ENCODE results near the gene C2orf92. TPM values are rescaled to one million over a fixed set of nuclear protein-coding genes. Genes with fewer than 3 reads are reported as not detected.

Gene C2orf92
- total RNA-seq, 1 donor from 2014 or later: 0.96 TPM

DNA sequence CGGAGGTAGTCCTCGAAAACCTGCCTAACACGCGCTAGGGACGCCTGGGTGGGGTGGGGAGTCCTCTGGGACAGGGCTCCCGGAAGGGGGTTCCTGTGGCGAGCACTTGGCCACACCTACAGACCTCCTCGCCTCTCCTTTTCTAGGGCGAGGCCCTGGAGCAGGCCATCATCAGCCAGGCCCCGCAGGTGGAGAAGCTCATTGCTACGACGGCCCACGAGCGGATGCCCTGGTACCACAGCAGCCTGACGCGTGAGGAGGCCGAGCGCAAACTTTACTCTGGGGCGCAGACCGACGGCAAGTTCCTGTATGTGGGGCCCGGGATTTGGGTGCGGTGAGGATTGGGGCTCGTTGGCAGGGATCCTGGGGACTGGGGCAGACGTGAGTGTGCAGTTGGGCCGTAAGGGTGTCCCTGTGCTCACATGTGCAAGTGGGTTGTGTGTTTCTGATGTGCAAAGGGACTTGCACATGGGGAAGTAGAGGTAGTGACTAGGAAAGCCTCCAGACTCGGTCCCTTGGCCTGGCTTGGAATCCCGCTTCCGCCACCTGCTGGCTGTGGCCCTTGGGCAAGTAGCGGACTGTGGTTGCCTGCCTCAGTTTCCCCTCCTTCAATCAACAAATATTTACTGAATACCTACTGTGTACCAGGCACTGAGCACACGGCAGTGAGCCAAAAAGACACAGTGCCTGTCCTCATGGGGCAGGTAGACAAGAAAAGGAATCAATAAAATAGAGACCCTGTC is 55.6 kb downstream of the C2orf92 start:
- H3K4me3 ChIP-seq (ENCODE audit: low read depth, low read length): no peak overlapping the region
- no peak for DNase-seq (ENCODE audit: low read depth)
- TF ChIP-seq, protein P1, sequence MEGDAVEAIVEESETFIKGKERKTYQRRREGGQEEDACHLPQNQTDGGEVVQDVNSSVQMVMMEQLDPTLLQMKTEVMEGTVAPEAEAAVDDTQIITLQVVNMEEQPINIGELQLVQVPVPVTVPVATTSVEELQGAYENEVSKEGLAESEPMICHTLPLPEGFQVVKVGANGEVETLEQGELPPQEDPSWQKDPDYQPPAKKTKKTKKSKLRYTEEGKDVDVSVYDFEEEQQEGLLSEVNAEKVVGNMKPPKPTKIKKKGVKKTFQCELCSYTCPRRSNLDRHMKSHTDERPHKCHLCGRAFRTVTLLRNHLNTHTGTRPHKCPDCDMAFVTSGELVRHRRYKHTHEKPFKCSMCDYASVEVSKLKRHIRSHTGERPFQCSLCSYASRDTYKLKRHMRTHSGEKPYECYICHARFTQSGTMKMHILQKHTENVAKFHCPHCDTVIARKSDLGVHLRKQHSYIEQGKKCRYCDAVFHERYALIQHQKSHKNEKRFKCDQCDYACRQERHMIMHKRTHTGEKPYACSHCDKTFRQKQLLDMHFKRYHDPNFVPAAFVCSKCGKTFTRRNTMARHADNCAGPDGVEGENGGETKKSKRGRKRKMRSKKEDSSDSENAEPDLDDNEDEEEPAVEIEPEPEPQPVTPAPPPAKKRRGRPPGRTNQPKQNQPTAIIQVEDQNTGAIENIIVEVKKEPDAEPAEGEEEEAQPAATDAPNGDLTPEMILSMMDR (IDR thresholded peaks at IDR 0.05; ENCODE audit: insufficient read depth, low read length, poor library complexity, severe bottlenecking): no peak
- H3K36me3 ChIP-seq (ENCODE audit: control insufficient read depth, insufficient read depth, low read length): no peaks in the 10 kb centered on the region
- H3K27me3 ChIP-seq (ENCODE audit: control insufficient read depth, insufficient read depth, low read length): peaks cover 12% of the 10 kb centered on the region

DNA sequence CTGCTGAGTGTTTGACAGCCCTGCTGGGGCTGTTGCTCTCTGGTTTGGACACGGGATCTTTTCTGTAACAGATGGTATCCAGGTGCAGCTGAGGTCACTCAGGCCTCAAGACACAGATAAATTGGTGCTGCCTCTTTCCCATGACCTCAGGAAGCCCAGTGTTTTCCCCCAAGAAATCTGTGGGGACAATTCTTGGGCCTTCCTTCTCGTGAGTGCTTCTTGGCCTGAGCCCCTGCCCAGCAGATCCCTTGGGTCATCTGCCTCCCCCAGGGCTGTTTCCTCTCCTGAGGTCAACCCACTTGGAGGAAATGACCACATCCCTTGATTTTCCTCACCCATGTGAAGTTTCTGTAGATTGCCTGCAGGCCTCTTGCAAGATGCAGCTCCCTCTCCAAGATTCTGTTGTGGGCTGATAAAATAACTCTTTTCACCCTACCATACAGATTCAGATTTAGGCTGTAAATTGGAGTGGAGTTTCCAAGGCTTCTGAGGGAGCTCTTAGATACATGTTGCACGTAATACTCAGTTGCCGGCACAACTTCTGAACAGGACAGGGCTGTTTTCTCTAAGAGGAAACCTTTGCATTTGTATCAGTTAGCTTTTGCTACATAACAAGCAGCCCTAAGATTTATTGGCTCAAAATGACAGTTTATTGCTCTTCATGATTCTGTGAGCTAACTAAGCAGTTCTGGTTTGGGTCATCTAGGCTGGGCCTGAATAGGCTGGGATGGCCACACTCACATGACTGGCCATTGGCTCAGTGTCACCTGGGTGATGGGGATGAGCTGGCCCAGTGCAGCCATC is 57.0 kb downstream of the C2orf92 start:
- DNase-seq (ENCODE audit: low read depth): no peak
- Histone ChIP-seq H3K4me3 (ENCODE audit: low read depth, low read length) (no peak overlapping the region), H3K27me3 (ENCODE audit: control insufficient read depth, insufficient read depth, low read length) (peaks cover 12% of the 10 kb centered on the region), H3K36me3 (ENCODE audit: control insufficient read depth, insufficient read depth, low read length) (no peaks in the 10 kb centered on the region)
- TF ChIP-seq, protein P1 (IDR thresholded peaks at IDR 0.05; ENCODE audit: insufficient read depth, low read length, poor library complexity, severe bottlenecking): no peak

DNA sequence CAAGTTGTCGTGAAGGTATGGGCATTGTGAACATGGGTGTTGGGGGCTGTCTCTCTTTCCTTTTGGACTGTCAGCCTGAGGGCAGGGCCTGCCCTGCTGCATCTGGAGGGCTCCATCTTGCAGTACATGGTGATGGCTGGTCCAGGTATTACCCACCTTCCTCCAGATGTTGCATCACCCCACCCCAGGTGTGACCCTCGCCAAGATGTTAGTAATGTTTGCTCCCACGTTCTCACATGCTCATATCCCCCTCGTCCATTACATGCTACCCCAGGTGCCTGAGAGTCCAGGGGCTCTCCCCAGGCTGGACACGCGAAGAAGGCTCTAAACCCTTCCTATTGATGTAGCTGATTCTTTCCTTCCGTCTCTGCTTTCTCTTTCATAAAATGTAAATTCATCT is 57.8 kb downstream of the C2orf92 start:
- Histone ChIP-seq H3K4me3 (ENCODE audit: low read depth, low read length) (no peak overlapping the region), H3K36me3 (ENCODE audit: control insufficient read depth, insufficient read depth, low read length) (no peaks in the 10 kb centered on the region), H3K27me3 (ENCODE audit: control insufficient read depth, insufficient read depth, low read length) (peaks cover 12% of the 10 kb centered on the region)
- DNase-seq (ENCODE audit: low read depth): no peak
- TF ChIP-seq, protein P1 (IDR thresholded peaks at IDR 0.05; ENCODE audit: insufficient read depth, low read length, poor library complexity, severe bottlenecking): no peak

DNA sequence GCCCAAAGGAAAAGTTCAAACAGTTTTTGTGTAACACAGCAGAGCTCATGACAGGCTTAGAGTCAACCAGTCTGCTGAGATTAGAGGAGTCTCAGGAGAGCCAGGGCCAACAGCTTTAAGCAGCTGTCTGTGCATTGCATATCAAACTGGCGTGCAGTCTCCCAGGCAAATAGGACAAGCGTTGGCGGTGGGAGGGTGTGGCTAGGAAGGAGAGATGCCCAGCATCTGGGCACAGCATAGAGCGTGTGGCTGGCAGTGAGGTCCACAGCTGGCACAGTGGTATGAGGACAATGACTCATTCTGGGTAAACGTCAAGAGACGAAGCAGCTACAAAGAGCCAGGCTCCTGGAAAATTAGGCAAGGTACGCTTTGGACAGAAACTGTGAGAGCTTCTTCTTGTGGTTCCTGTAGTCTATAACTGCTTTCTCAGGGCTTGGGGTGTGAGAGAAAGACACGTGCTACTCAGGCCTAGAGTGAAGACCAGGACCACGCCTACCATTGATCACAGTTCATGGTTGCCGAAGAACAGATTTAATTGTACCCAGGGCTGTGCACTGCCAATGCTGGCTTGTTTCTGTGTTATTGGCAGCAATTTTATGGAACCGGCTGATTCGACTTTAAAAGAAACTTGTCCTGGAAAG is 58.7 kb downstream of the C2orf92 start:
- Histone ChIP-seq H3K4me3 (ENCODE audit: low read depth, low read length) (no peak overlapping the region), H3K36me3 (ENCODE audit: control insufficient read depth, insufficient read depth, low read length) (no peaks in the 10 kb centered on the region), H3K27me3 (ENCODE audit: control insufficient read depth, insufficient read depth, low read length) (peaks cover 9% of the 10 kb centered on the region)
- DNase-seq (ENCODE audit: low read depth): no peak
- TF ChIP-seq, protein P1 (IDR thresholded peaks at IDR 0.05; ENCODE audit: insufficient read depth, low read length, poor library complexity, severe bottlenecking): no peak

DNA sequence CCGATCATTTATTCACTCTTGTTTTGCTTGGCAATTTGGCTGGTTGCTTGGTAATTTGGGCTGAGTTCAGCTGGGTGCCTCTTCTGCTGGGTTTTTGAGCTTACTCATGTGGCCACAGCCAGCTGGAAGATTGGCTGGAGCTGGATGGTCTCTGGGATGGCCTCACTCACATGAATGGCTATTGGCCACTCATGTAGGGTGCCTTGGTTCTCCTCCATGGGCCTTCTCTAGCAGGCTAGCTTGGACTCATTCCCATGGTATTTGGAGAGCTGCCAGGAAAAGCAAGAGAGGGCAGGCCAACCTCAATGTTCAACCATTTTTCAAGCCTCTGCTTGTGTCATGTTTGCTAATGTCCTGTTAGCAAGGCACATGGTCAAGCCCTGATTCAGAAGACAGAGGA is 60.7 kb downstream of the C2orf92 start:
- no peak for DNase-seq (ENCODE audit: low read depth)
- TF ChIP-seq, protein P1 (IDR thresholded peaks at IDR 0.05; ENCODE audit: insufficient read depth, low read length, poor library complexity, severe bottlenecking): no peak
- no peak overlapping the region for H3K4me3 ChIP-seq (ENCODE audit: low read depth, low read length)
- no peaks in the 10 kb centered on the region for H3K27me3 ChIP-seq (ENCODE audit: control insufficient read depth, insufficient read depth, low read length)
- no peaks in the 10 kb centered on the region for H3K36me3 ChIP-seq (ENCODE audit: control insufficient read depth, insufficient read depth, low read length)

All from kidney epithelial cell (primary cell).